HepG2 (cell line): ENCODE measurements around the gene NUDCD3. TPM values are rescaled to one million over a fixed set of nuclear protein-coding genes. Genes with fewer than 3 reads are reported as not detected.
A peak's percentile ranks its signal among the peaks of the same experiment; 100 is the strongest.

ENCODE experiments used
- GTF3A ChIP-seq: sonication (generic); formaldehyde crosslinking; conservative IDR thresholded peaks from 2 replicates; pipeline ENCODE4 v1.4.0; 2020; ENCODE audit warnings: mild to moderate bottlenecking, missing genetic modification reagents
- MATR3 ChIP-seq: sonication (generic); formaldehyde crosslinking; IDR thresholded peaks from 2 replicates; pipeline ENCODE4 v1.4.0; 2020; ENCODE audit warnings: missing genetic modification reagents
- MNT ChIP-seq: fragments of 450-650 bp; IDR thresholded peaks from 2 replicates; pipeline ENCODE4 v1.6.1; 2016
- NRL ChIP-seq: sonication (generic); formaldehyde crosslinking; IDR thresholded peaks from 2 replicates; pipeline ENCODE4 v1.5.0; 2020; ENCODE audit warnings: missing genetic modification reagents, mild to moderate bottlenecking, moderate library complexity, borderline replicate concordance
- POLR2AphosphoS2 ChIP-seq: IDR thresholded peaks from 2 replicates; pipeline ENCODE4 v1.6.1; 2011; ENCODE audit warnings: low read depth, low read length, improper control_type of control experiment
- POLR2AphosphoS5 ChIP-seq: IDR thresholded peaks from 2 replicates; pipeline ENCODE4 v1.6.1; 2012; ENCODE audit warnings: low read depth, low read length
- RBM39 ChIP-seq: fragments of 200-400 bp; formaldehyde crosslinking; IDR thresholded peaks from one replicate; pipeline ENCODE4 v1.6.1; 2018; ENCODE audit warnings: antibody characterized with exemption, mild to moderate bottlenecking, low read depth, low read length; ENCODE audit not compliant: poor library complexity, severe bottlenecking
- SCMH1 ChIP-seq: sonication (generic); formaldehyde crosslinking; IDR thresholded peaks from 2 replicates; pipeline ENCODE4 v1.9.0; 2021; ENCODE audit warnings: missing genetic modification reagents, mild to moderate bottlenecking, borderline replicate concordance
- SRSF4 ChIP-seq: fragments of 200-400 bp; formaldehyde crosslinking; IDR thresholded peaks from one replicate; pipeline ENCODE4 v1.6.1; 2018; ENCODE audit warnings: mild to moderate bottlenecking, low read depth, low read length, moderate library complexity; ENCODE audit not compliant: poor library complexity, severe bottlenecking
- TGIF2 ChIP-seq: IDR thresholded peaks from 2 replicates; pipeline ENCODE4 v1.6.1; 2016; ENCODE audit warnings: control low read depth, missing compliant biosample characterization
- TSC22D2 ChIP-seq: sonication (generic); formaldehyde crosslinking; IDR thresholded peaks from 2 replicates; pipeline ENCODE4 v1.5.1; 2020; ENCODE audit warnings: missing genetic modification reagents, mild to moderate bottlenecking, borderline replicate concordance
- XRCC5 ChIP-seq: fragments of 200-400 bp; formaldehyde crosslinking; optimal IDR thresholded peaks from 2 replicates; pipeline ENCODE3; 2017; ENCODE audit warnings: mild to moderate bottlenecking, low read length
- ZBTB14 ChIP-seq: sonication (generic); formaldehyde crosslinking; IDR thresholded peaks from 2 replicates; pipeline ENCODE4 v1.4.0; 2020; ENCODE audit warnings: missing genetic modification reagents
- ZFAT ChIP-seq: sonication (generic); formaldehyde crosslinking; conservative IDR thresholded peaks from 2 replicates; pipeline ENCODE4 v1.8.1; 2023; ENCODE audit warnings: missing genetic modification reagents, inconsistent platforms
- ZIK1 ChIP-seq: sonication (generic); formaldehyde crosslinking; IDR thresholded peaks from 2 replicates; pipeline ENCODE4 v1.5.0; 2020; ENCODE audit warnings: mild to moderate bottlenecking, low read depth, missing genetic modification reagents, borderline replicate concordance
- ZNF280D ChIP-seq: sonication (generic); formaldehyde crosslinking; IDR thresholded peaks from 2 replicates; pipeline ENCODE4 v1.5.1; 2020; ENCODE audit warnings: mild to moderate bottlenecking, missing genetic modification reagents
- ZNF3 ChIP-seq: IDR thresholded peaks from 2 replicates; pipeline ENCODE4 v1.7.0; 2017; ENCODE audit warnings: inconsistent platforms
- ZNF350 ChIP-seq: sonication (generic); formaldehyde crosslinking; IDR thresholded peaks from 2 replicates; pipeline ENCODE4 v1.4.0; 2020; ENCODE audit warnings: mild to moderate bottlenecking, low read depth, missing genetic modification reagents, borderline replicate concordance
- polyA plus RNA-seq, 8 experiments: library from polyadenylated mRNA; depleted of rRNA in 3 of 8; stranded (reverse) in 7 of 8; unstranded in 1 of 8; fragments of >200 nt; fragmentation: Illumina TruSeq in 4 of 8; extraction: Trizol in 4 of 8; gene quantifications; 2 replicates each; pipeline versions ENCODE4 v1.2.1 to v1.2.3, GENCODE V29; 2011 to 2016; ENCODE audit warnings: low read depth in 4 of 8, missing spikeins in 1 of 8, mixed read lengths in 1 of 8; ENCODE audit not compliant: insufficient read depth in 1 of 8
- total RNA-seq, 5 experiments: library from RNA; depleted of rRNA; stranded (reverse); fragments of >200 nt; fragmentation: Illumina TruSeq; extraction: Trizol; gene quantifications; 2 replicates each; pipeline ENCODE4 v1.2.3, GENCODE V29; 2016; ENCODE audit warnings: low read depth in 1 of 5
- TF ChIP-seq, protein P1 (sequence below): sonication (generic); formaldehyde crosslinking; IDR thresholded peaks from 2 replicates; pipeline ENCODE4 v1.8.0; 2022; ENCODE audit warnings: mild to moderate bottlenecking, missing genetic modification reagents

The NUDCD3 gene
- total and polyA plus RNA-seq, 2 of the 13 experiments (the other 11 are each of a cell fraction or from before 2014, with no cell fraction given) = 20.8 to 49.9 TPM

- TF ChIP-seq ZNF280D (CRISPR knock-in tag) = peak; percentile 55; the same call in 1 of the 2 replicates
- TF ChIP-seq, protein P1, sequence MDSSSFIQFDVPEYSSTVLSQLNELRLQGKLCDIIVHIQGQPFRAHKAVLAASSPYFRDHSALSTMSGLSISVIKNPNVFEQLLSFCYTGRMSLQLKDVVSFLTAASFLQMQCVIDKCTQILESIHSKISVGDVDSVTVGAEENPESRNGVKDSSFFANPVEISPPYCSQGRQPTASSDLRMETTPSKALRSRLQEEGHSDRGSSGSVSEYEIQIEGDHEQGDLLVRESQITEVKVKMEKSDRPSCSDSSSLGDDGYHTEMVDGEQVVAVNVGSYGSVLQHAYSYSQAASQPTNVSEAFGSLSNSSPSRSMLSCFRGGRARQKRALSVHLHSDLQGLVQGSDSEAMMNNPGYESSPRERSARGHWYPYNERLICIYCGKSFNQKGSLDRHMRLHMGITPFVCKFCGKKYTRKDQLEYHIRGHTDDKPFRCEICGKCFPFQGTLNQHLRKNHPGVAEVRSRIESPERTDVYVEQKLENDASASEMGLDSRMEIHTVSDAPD = no peak
- TF ChIP-seq NRL (CRISPR knock-in tag) = no peak; the same call in 1 of the 2 replicates
- no peak for TF ChIP-seq ZFAT (CRISPR knock-in tag)
- peak; percentile 86; the same call in 1 of the 2 replicates for TF ChIP-seq ZNF350 (CRISPR knock-in tag)
- peak; percentile 99 for TF ChIP-seq RBM39
- TF ChIP-seq XRCC5 = peak; percentile 76
- no peak for TF ChIP-seq ZBTB14 (CRISPR knock-in tag)
- peak; percentile 60 for TF ChIP-seq POLR2AphosphoS5
- TF ChIP-seq POLR2AphosphoS2 = no peak
- peak; percentile 87; the same call in 1 of the 2 replicates for TF ChIP-seq TSC22D2 (CRISPR knock-in tag)
- TF ChIP-seq GTF3A = no peak; the same call in 1 of the 2 replicates
- TF ChIP-seq ZNF3 (CRISPR knock-in tag) = no peak
- TF ChIP-seq SRSF4 = no peak
- TF ChIP-seq ZIK1 = 0 out of 2 replicates have a peak, but pooled peaks have one; percentile 62
- peak; percentile 64 for TF ChIP-seq TGIF2 (CRISPR knock-in tag)
- TF ChIP-seq MATR3 = no peak
- TF ChIP-seq MNT = peak; percentile 64
- no peak for TF ChIP-seq SCMH1
These were observed at the start of gene NUDCD3 (continued) for GRCh38 chr7:44490351-44491200.
